Uterus (tissue), 4 donors: ENCODE data around the gene MS4A15. TPM values are rescaled to one million over a fixed set of nuclear protein-coding genes. Genes with fewer than 3 reads are reported as not detected.

Source experiments
- DNase-seq, 2 donors: peaks; one replicate each; pipeline ENCODE4 v3.0.0-alpha.2; 2019 to 2020
- H3K27ac ChIP-seq, 2 donors: fragments of 200-600 bp; sonication (generic); 1 replicate in 1 of 2; 2 replicates in 1 of 2; pipeline ENCODE4 v1.5.1; 2016 to 2018
- H3K27me3 ChIP-seq, 2 donors: fragments of 200-600 bp; sonication (generic); one replicate each; pipeline ENCODE4 v1.5.1; 2018 to 2019; ENCODE audit warnings: control low read depth in 1 of 2
- H3K36me3 ChIP-seq, 2 donors: fragments of 200-600 bp; sonication (generic); one replicate each; pipeline ENCODE4 v1.5.1; 2019; ENCODE audit warnings: control low read depth in 1 of 2
- H3K4me1 ChIP-seq, 2 donors: fragments of 200-600 bp; sonication (generic); one replicate each; pipeline ENCODE4 v1.5.1; 2018 to 2019; ENCODE audit warnings: control low read depth in 1 of 2
- H3K4me3 ChIP-seq, 2 donors: fragments of 200-600 bp; sonication (generic); 1 replicate in 1 of 2; 2 replicates in 1 of 2; pipeline ENCODE4 v1.5.1; 2018 to 2019; ENCODE audit warnings: mild to moderate bottlenecking in 1 of 2
- H3K9me3 ChIP-seq, 2 donors: fragments of 200-600 bp; sonication (generic); one replicate each; pipeline ENCODE4 v1.5.1; 2019; ENCODE audit warnings: control low read depth in 1 of 2
- CTCF ChIP-seq, 4 experiments: fragments of 200-600 bp in 2 of 4; fragments of 450-650 bp in 2 of 4; sonication (generic) in 2 of 4; IDR thresholded peaks; one replicate each; pipeline ENCODE4 v1.5.1; 2016 to 2019; ENCODE audit warnings: antibody characterized with exemption in 4 of 4, mild to moderate bottlenecking in 2 of 4, moderate library complexity in 1 of 4
- POLR2A ChIP-seq, 2 donors: fragments of 450-650 bp; IDR thresholded peaks; one replicate each; pipeline ENCODE4 v1.6.1; 2016; ENCODE audit warnings: antibody characterized with exemption in 2 of 2, mild to moderate bottlenecking in 1 of 2, moderate library complexity in 1 of 2
- intact Hi-C: fragments of 100-400 bp; cut with DNase I; formaldehyde crosslinking; loops from one replicate; pipeline ENCODE4 v1.15.1; 2023; ENCODE audit warnings: low total_unique reads
- total RNA-seq, 4 donors: library from RNA; depleted of rRNA in 3 of 4; stranded (reverse); fragments of >200 nt in 3 of 4; gene quantifications; one replicate each; pipeline versions ENCODE4 v1.1.0 to v1.2.4, GENCODE V29; 2014 to 2023
- donor health status: DM: yes; HTN: yes; CAD: no.

The MS4A15 gene
- total RNA-seq, 4 donors from 2014 or later = not detected

DNA sequence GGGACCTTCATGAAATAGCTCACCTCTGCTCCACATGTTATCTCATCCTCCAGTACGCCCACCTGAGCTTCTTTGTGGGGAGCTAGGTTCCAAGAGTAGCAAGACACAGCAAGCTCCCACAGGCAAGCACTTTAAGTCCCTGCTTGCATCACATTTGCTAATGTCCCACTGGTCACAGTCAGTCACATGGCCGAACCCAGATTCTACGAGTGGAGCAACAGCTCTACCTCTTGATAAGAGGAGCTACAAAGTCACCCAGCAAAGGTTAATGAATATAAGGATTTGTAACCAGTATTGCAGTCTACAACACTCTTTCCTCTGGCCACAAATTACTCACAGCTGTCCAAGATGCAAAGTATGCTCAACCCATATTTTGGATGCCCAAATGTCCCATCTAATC lies 15.2 kb upstream of the MS4A15 start:
- Histone ChIP-seq H3K4me3 (no peak overlapping the region), H3K36me3 (no peaks in the 10 kb centered on the region), H3K4me1 (no peaks in the 10 kb centered on the region), H3K9me3 (no peaks in the 10 kb centered on the region), H3K27me3 (no peaks in the 10 kb centered on the region), H3K27ac (no peak overlapping the region)
- DNase-seq = no peak
- intact Hi-C loops = no loop called here
- TF ChIP-seq CTCF (IDR thresholded peaks at IDR 0.05) (no peak), POLR2A (IDR thresholded peaks at IDR 0.05) (no peak)

DNA sequence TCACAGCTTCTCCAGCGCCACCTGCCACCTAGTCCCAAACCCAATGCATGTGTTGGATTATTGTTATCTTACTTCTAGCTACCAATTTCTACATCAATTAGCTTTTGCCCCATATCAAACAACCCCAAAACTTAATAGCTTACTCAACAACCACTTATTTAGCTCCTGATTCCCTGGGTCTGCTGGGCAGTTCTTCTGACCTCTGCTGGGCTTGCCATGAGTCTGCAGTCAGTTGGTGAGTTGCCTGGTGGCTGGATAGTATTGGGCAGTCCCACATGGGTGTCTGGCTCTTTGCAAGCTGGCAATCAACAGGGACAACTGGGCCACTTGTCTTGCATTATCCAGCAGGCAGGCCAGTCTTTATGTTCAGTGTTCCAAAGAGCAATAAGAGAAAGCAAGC lies 13.6 kb upstream of the MS4A15 start:
- intact Hi-C loops = no loop called here
- Histone ChIP-seq H3K4me3 (no peak overlapping the region), H3K9me3 (no peaks in the 10 kb centered on the region), H3K36me3 (no peaks in the 10 kb centered on the region), H3K4me1 (no peaks in the 10 kb centered on the region), H3K27me3 (no peaks in the 10 kb centered on the region), H3K27ac (no peak overlapping the region)
- TF ChIP-seq CTCF (IDR thresholded peaks at IDR 0.05) = no peak
- TF ChIP-seq POLR2A (IDR thresholded peaks at IDR 0.05) = no peak
- DNase-seq = no peak

- intact Hi-C loops = no loop called here
- Histone ChIP-seq H3K36me3 (no peaks in the 10 kb centered on the region), H3K27me3 (no peaks in the 10 kb centered on the region), H3K9me3 (no peaks in the 10 kb centered on the region), H3K27ac (no peak overlapping the region), H3K4me3 (no peak overlapping the region), H3K4me1 (no peaks in the 10 kb centered on the region)
- no peak for DNase-seq
- TF ChIP-seq CTCF (IDR thresholded peaks at IDR 0.05) = no peak
- no peak for TF ChIP-seq POLR2A (IDR thresholded peaks at IDR 0.05)
Observed at GRCh38 chr11:60744114-60744513, 12.6 kb upstream of the MS4A15 start.

- Histone ChIP-seq H3K27ac (no peak overlapping the region), H3K4me1 (no peaks in the 10 kb centered on the region), H3K27me3 (no peaks in the 10 kb centered on the region), H3K9me3 (no peaks in the 10 kb centered on the region), H3K36me3 (no peaks in the 10 kb centered on the region), H3K4me3 (no peak overlapping the region)
- no peak for TF ChIP-seq POLR2A (IDR thresholded peaks at IDR 0.05)
- no peak for TF ChIP-seq CTCF (IDR thresholded peaks at IDR 0.05)
- intact Hi-C loops = no loop called here
- DNase-seq = no peak
Observed at GRCh38 chr11:60747359-60747873, 9.3 kb upstream of the MS4A15 start.

DNA sequence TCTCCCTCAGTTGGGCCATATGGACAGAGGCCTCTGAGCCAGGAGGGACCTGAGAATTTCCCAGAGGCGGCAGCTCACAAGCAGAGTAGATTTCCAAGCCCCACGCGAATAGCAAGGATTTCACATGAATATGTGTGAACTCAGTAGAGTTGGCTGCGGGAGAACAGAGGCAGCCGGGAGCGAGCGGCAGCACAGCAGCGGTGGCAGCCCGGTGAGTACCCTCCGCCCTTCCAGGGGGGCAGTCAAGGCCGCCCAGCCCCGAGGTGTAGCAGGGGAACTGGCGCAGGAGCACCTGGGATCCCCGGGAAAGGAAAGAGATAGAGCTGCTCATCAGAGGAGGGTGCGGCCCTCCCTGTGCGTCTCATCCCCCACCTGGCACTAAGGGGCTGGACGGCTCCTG lies 8.4 kb upstream of the MS4A15 start:
- no peaks in the 10 kb centered on the region for H3K4me1 ChIP-seq
- no peak for DNase-seq
- intact Hi-C loops = no loop called here

More for the DNA sequence above, 8.4 kb upstream of the MS4A15 start:
- Histone ChIP-seq H3K27me3 (no peaks in the 10 kb centered on the region), H3K4me3 (no peak overlapping the region), H3K9me3 (no peaks in the 10 kb centered on the region), H3K36me3 (no peaks in the 10 kb centered on the region), H3K27ac (no peak overlapping the region)
- no peak for TF ChIP-seq POLR2A (IDR thresholded peaks at IDR 0.05)
- TF ChIP-seq CTCF (IDR thresholded peaks at IDR 0.05) = no peak
